Embryonic facial prominence (tissue), 1 donor: ENCODE results near the gene TANC1.

Experiments used
- DNase-seq: peaks from one replicate; pipeline ENCODE4 v3.0.0-alpha.2; 2016; ENCODE audit errors: extremely low spot score

The TANC1 gene

DNA sequence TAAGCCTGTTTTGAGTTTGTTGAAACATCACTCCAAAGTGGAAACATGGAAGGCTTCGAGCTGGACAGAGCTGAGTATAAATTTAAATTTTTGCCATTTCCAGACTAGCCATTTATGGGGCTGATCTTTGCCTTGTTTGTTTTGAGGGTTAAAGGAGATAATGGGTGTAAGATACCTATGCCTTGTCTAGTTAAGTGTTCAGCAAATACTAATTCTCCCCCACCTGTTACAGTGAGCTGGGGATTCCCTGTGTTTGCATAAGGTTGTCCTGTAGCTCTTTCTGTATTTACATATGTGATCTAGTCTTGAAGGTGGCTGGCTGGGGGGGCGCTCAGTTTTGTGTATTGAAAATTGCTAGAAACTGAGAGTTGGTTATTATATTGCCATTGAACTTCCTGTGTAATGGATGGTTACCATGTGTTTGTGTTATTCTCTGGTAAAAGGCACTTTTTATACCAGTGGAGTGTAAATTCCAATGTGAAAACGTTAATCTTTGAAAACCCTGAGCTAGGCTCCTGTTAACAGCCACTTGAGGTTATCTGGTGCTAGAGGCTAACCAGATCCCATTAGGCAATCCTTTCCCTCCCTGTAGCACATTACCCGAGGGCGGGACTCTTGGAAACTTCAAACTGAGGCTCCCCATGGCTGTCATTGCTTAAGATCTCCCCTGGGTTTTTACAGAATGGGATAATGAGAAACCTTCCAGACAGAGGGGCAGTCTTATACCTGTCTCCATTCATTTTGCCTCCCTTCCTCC, 26.7 kb downstream of the TANC1 start:
- no peak for DNase-seq

DNA sequence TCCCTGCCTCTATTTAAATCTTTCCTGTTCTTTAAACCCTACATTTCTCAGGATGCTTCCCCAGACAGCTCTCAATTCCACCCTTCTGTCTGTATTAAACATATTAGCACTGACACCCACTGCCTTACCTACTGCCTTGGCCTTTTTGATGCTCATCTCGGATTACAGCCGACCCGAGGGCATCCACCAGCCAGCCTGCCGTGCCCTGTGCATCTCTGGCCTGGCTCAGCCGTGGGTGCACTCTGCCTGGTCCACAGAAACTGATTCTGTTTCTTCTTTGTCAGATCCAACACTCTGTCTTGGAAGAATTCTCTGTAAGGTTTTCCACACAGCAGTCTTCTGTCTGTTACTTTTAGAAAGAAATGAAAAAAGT, 27.2 kb downstream of the TANC1 start:
- no peak for DNase-seq

DNA sequence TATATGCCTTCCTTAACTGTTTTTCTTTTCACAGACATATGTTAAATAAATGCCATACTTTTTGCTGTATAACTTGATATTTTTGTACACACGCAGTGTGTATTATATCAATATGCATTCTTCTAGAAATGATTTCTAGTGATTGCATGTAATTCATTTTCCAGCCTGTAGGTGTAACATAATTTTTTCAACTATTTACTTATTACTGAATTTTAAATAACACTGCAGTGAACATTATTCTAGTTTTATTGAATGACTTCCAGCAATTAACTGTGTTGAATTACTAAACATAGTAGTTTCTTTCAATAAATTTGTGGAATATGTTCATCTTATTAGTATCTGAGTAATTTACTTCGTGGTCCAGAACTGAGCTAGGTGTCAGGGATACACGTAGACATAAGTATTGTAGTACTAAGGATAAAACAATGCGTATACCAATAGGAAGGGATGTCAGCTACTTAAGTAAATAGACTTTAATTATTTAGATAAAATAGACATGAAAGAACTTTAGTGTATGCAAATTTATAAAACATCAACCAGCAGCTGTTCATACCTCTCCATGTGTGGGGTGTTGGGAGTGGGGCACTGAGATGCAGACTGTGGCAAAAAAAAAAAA, 28.0 kb downstream of the TANC1 start:
- no peak for DNase-seq

DNA sequence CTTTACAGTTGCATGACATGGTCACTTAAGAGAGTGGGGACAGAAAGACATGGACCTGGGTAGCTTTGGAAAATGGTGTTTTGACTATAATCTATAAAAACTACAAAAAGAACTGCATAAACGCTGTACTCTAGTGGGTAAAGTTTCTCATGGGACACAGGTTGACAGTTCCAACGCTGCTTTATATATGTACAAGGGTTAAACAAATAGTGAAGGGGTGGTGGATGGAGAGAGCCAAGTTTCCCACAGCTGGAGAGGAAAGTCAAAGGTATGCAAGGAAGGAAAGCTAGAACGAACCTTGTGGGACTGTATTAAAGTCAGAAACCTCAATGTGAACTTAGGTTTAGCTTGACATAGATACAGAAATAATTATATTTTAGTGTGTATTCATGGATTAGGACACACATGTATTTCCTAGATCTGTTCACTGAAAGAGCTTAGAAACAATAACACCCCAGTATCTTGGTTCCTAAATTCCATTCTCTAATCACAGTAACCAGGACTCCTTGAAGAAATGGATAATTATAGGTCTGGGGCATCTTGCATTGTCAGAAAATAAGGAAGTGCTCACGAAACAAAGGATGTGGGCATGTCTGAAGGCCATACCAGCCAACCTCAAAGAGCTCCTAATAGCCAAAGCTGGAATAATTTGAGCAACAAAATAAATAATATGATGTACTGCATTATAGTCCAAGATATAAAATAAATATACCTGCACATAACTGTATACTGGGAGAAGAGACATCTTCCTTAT, 28.8 kb downstream of the TANC1 start:
- DNase-seq, result no peak

DNA sequence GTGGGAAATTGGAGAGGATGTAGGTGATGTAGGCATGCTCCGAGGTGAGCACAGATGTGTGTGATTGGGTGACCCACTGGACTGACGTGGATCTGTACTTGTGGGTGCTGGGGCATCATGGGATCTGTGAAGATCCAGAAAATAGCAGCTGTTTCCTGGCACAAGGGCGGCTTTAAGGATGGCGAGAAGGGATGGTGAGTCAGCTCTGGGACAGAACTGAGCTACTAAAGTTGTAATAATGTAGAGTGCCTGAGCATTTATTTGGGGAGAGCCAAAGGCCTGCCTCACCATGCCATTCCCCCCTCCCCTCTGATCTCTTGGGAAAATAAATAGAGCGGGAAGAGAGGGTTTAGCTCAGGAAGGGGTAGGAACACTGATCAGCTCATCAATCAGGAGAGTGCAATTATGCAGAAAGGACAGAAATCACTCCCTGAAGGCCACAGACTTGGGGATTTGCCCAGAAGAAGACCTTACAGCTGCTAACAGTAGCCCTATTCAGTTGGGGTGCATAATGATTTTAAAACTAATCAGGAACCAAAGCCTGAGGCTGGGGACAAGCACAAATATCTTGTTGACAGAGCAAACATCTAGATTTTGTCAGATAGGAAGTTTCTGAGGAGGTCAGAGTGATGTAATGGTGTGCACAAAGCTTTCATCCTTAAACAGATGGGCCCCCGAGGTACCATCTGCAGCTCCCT, 30.3 kb downstream of the TANC1 start:
- DNase-seq, result no peak

DNA sequence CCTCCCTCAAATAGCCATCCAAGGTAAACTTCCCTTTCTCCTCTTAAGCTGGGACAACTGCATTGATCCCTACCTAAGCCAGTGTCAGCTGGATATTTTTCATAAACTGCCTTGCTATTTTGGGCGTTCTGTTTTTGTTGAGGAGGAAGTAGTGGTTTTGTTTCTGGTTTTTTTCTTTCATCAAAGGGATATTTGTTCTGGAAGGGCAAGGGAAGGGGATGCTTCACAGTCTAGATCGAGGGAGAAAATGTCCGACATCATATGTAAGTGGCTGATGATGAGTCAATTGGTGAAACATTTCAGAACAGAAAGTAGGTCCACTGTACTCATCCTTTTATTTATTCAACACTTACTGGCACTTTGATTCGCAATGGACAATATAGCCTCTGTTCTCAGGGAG, 31.0 kb downstream of the TANC1 start:
- DNase-seq, result no peak

DNA sequence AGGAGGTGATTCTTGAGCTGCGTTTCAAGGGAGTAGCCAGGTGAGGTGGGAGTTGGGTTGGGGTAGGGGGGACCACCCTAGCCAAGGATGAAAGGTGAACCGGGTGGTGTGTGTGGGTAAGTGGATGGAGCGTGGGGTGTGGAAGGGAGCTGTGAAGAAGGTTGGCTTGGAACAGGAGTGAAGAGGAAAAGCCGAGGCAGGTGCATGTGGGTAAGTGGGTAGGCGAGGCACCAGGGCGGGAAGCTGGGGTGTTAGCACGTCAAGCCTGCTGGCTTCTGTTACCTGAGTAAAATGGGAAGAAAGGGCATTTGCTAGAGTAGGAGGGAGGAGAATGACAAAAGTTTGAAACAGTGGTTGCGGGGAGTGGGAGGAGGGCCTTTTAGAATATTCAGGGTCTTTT, 31.6 kb downstream of the TANC1 start:
- DNase-seq, result no peak

DNA sequence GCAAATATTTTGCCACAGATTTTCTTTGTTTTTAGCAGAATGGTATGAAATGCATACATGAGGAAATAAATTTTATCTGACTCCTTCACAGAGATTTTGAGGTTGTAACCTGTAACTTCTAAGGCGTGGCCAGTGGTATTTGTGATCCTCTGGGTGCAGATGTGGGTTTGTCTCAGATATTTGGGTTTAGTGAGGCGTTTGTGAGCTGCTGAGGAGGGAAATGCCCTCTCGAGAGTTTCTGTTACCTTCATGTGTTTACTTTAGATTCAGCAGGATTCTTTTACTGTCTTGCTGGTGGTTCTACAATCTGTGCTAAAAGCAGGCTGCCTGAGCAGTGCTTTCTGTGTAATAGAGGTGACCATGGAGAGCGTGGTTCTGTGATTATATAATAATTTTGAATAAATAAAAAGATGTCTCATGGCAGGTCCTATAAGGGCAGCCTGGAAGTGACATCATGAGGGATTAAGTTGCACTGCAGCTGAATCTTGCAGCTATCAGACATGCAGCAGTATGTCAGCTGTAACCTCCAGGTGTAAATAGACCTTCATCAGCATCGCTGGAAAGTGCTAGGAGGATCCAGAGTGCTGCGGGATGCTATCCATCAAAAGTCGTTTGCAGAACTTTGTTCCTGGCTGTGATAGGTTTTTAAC, 34.1 kb downstream of the TANC1 start:
- no peak for DNase-seq

DNA sequence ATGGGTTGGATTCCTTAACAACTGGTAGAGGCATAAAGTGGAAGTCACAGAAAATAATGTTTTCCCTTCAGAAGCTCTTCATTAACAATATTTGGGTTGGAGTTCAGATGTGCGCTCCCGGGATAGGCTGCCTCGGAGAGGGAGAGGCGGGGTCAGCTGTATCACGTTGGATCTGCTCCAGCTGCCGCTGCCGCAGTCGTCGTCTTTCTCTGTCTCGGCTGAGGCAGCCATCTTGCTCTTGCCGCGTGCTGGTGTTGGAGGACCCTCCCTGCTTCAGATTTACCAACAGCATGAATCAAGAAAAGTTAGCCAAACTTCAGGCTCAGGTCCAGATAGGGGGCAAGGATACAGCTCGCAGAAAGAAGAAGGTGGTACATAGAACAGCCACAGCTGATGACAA, 35.1 kb downstream of the TANC1 start:
- DNase-seq, result no peak

DNA sequence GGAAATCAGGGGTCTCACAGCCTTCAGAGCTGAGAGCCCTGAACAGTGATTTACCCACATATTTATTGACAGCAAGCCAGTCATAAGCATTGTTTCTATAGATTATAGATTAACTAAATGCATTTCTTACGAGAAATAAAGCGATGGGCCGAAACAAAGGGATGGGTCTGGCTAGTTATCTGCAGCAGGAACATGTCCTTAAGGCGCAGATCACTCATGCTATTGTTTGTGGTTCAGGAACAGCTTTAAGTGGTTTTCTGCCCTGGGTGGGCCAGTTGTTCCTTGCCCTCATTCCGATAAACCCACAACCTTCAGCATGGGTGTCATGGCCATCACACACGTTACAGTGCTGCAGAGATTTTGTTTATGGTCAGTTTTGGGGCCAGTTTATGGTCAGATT, 36.4 kb downstream of the TANC1 start:
- DNase-seq, result no peak

DNA sequence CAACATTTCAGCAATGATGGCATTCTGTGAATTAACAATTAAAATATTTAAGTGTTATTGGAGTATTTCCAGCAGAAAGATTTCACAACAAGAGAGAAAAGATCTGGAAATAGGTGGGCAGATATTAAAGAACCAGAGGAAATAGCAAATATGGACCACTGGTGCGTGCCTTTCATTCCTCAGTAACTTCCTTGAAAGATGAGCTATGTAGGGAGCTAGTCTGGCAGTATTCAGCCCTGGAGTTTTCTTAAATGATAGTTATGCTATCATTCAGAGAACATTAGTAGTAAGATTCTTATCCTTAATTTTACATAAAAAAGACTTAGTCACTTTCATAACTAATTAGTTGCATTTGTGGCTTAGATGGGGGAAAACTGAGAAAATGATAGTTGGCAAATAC, 41.5 kb downstream of the TANC1 start:
- DNase-seq, result no peak

DNA sequence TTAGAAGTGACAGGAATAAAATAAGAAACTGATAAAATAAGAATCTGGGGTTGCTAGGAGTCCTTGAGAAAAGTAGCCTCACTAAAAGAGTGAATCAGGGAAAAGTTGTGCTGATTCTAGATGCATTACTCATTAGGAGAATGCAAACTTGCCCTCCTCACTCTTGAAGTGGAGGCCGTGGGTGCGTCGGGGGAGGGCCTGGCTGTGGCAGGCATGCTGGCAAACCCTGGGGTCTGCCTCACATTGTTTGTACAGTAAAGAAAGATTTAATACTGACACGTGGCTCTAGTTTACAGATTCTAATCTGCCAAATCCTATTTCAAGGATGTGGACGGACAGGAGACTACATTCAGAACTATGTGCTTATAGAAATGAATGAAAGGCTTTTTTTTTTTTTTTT, 41.9 kb downstream of the TANC1 start:
- DNase-seq, result no peak

DNA sequence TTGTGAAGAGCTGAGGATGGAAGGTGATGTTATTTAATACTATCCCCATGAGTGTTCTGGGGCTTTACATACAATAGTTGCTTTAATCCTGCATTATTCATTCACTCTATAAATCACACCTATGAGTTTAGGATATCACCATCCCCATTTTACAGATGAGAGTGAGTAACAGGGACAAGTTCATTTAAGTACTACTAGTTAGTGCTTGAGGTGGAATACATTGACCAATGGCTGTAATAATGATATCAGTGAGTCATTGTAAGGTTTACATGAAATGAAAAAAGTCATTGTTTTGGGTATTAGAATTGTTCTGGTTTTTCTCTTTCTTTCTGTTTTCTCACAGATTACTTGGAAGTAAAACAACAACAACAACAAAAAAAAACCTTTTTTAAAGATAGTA, 42.5 kb downstream of the TANC1 start:
- DNase-seq, result no peak

DNA sequence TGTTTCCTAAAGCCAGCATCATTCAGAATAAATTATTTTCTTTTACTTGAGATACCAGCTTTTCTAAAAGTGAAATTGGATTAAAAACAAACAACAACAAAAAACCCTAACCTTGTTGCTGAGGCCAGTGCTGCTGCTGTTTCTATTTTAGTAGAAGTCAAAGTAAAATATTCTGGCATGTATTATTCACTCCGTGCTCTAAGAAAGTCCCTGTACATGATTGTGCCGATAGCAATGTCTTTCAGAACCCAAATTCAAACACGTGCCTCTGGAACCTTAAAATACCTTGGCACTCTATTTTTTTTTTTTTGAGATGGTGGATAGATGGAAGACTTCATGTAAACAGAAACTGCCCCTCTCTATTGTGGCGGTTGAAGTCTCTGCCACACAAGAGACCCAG, 43.7 kb downstream of the TANC1 start:
- DNase-seq, result no peak

DNA sequence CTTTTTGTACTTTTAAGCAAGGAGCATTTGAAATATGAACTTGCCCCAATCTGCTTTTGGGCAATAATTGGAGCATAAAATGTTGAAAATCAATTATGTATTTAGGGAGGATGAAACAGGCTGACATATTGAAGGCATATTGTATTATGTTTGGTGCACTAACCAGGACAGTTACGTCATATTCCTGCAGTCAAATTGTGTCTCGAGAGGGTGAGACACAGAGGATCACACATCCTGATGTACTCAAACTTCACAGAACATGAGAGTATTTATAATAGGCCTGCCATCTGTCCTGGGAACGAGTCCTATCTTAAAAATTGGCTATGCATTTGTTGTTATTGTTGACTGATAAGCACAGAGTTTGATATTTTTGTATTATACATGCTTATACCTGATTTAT, 44.7 kb downstream of the TANC1 start:
- no peak for DNase-seq

DNA sequence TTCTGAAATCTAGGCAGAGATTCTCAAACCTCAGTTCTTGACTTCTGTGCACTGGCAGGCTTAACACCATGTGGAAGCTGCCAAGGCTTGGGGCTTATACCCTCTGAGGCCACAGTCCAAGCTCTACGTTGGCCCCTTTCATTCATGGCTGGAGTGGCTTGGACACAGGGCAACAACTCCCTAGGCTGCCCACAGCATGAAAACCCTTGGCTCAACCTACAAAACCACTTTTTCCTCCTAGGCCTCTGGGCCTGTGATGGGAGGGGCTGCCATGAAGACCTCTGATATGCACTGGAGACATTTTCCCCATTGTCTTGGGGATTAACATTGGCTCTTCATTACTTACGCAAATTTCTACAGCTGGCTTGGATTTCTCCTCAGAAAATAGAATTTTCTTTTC, 46.7 kb downstream of the TANC1 start:
- no peak for DNase-seq

DNA sequence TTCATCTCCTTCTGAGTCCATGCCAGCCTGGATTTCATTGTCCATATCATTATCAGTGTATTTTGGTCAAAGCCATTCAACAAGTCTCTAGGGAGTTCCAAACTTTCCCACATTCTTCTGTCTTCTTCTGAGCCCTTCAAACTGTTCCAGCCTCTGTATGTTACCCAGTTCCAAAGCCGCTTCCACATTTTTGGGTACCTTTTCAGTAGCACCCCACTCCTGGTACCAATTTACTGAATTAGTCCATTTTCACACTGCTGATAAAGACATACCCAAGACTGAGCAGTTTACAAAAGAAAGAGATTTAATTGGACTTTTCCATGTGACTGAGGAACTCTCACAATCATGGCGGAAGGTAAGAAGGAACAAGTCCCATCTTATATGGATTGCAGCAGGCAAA, 47.4 kb downstream of the TANC1 start:
- no peak for DNase-seq

DNA sequence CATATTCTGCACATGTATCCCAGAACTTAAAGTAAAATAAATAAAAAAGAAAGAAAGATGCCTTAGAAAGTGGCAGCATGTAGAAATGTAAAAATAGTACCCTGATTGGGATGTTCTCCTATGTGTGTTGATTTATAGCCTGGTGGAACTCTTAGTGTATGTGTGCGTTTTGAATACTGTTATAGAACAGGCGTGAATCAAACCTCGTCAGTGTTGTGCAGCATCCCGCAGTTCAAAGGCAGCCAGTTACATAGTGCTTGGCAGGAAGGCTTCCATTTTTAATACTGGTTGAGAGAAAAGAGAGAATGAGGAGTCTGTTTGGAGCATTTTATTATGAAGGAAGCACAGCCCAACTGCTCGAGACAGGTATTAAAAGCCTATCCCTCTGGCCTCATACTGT, 49.4 kb downstream of the TANC1 start:
- no peak for DNase-seq

DNA sequence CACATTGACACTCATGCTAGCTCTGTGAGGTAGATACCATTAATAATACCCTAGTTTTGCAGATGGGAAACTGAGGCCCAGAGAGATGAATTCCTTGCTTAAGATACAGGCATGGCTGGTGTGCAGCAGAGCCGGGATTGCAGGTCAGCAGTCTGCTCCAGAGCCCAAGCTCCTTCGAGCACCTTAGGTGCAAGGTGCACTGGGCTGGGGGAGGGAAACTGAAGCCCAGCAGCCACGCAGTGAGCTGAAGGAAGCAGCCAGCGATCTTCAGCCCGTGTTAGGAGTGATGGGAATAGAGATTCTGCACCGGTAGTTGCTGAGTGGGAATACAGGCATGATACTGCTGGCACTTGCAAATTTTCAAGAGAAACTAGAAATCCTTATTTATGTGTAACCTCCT, 50.6 kb downstream of the TANC1 start:
- no peak for DNase-seq

DNA sequence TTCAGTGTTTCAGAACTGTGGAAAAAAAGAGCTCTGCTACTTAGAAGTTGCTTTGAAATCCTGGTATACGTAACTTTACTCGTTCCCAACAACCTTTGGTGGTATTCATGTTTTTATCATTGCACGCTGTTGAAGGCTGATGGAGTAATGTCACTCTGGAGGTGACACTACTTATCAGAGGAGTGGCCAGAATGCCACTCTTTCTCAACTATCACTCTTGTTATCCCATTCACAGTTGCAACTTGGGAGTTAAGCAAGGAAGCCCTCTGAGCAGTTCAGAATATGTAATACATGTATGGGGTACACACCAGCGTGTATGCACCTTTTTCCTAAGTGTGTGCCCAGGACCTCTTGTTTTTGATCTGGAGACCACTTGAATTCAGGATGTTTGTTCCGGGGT, 53.6 kb downstream of the TANC1 start:
- DNase-seq, result no peak

DNA sequence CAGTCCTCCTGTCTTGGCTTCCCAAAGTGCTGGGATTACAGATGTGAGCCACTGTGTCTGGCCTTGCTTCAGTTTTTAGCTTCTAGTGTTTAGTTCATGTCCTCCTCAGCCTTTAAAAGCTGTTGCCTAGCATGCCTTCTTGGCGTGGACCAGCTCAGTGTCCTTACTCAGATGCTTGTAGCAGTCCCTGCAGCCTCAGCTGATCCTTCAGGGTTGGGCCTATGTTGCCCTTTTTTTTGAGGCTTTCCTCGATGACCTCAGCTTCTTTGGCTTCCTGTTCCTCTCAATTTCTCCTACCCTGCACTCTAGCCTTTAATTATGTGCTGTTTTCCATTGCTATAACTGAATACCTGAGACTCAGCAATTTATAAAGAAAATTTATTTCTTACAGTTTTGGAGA, 57.7 kb downstream of the TANC1 start:
- no peak for DNase-seq

DNA sequence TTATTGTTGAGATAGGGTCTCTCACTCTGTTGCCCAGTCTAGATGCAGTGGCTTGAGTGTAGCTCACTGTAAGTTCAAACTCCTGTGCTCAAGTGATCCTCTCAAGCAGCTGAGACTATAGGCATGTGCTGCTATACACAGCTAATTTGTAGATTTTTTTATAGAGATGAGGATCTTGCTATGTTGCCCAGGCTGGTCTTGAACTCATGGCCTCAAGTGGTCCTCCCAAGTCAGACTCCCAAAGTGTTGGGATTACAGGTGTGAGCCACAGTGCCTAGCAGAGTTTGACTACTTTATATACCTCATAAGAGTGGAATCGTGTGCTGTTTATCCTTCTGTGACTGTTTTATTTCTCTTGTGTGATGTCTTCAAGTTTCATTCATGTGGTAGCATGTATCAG, 60.3 kb downstream of the TANC1 start:
- no peak for DNase-seq
